Uterus (tissue), 2 donors: ENCODE data around the gene BAG2.

Source experiments
- POLR2A ChIP-seq, 2 donors: fragments of 450-650 bp; IDR thresholded peaks; one replicate each; pipeline ENCODE4 v1.6.1; 2016; ENCODE audit warnings: antibody characterized with exemption in 2 of 2, mild to moderate bottlenecking in 1 of 2, moderate library complexity in 1 of 2
- TF ChIP-seq, protein P1 (sequence below), 4 experiments: fragments of 200-600 bp in 2 of 4; fragments of 450-650 bp in 2 of 4; sonication (generic) in 2 of 4; IDR thresholded peaks; one replicate each; pipeline ENCODE4 v1.5.1; 2016 to 2019; ENCODE audit warnings: antibody characterized with exemption in 4 of 4, mild to moderate bottlenecking in 2 of 4, moderate library complexity in 1 of 4

DNA sequence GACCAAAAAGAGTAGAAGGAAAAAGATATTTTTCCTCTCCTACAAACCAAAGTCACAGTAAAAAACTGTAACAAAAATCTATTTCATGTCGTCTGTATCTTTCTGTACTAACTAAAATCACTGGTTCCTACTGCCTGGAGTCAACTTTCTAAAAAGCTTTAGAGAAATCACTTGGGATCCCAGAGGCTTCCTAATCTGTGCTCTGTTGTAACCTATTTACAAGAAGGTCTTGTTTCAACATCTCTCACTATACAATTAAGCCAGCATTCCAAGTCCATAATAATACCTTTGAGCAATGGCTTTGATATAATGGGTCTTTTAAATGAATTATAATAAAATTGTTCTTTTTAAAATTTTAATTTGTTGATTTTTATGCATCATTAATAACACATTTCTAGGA, 29.6 kb downstream of the BAG2 start:
- TF ChIP-seq, protein P1, sequence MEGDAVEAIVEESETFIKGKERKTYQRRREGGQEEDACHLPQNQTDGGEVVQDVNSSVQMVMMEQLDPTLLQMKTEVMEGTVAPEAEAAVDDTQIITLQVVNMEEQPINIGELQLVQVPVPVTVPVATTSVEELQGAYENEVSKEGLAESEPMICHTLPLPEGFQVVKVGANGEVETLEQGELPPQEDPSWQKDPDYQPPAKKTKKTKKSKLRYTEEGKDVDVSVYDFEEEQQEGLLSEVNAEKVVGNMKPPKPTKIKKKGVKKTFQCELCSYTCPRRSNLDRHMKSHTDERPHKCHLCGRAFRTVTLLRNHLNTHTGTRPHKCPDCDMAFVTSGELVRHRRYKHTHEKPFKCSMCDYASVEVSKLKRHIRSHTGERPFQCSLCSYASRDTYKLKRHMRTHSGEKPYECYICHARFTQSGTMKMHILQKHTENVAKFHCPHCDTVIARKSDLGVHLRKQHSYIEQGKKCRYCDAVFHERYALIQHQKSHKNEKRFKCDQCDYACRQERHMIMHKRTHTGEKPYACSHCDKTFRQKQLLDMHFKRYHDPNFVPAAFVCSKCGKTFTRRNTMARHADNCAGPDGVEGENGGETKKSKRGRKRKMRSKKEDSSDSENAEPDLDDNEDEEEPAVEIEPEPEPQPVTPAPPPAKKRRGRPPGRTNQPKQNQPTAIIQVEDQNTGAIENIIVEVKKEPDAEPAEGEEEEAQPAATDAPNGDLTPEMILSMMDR (IDR thresholded peaks at IDR 0.05) = no peak
- TF ChIP-seq POLR2A (IDR thresholded peaks at IDR 0.05) = no peak
